ENCODE measurements around the gene TPRG1.

DNA sequence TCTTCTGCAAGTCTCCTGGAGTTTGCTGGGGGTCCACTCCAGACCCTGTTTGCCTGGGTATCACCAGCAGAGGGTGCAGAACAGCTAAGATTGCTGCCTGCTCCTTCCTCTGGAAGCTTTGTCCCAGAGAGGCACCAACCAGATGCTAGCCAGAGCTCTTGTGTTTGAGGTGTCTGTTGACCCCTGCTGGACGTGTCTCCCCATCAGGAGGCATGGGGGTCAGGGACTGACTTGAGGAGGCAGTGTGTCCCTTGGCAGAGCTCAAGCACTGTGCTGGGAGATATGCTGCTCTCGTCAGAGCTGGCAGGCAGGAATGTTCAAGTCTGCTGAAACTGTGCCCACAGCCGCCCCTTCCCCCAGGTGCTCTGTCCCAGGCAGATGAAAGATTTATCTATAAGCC is 86.5 kb downstream of the TPRG1 start:
- TF ChIP-seq CTCF (IDR thresholded peaks at IDR 0.05; ENCODE audit: extremely low read depth in 1 of 2, insufficient read depth in 1 of 2, low read depth in 1 of 2, low read length in 2 of 2) (no peak), EZH2 (IDR thresholded peaks at IDR 0.05; ENCODE audit: borderline replicate concordance, low read depth, low read length, severe bottlenecking) (no peak)

Data from endothelial cell of umbilical vein (primary cell).